ENCODE data around the gene COL17A1. TPM values are rescaled to one million over a fixed set of nuclear protein-coding genes. Genes with fewer than 3 reads are reported as not detected.

COL17A1 gene
- total RNA-seq, 1 donor from 2014 or later, result 1.5 TPM

DNA sequence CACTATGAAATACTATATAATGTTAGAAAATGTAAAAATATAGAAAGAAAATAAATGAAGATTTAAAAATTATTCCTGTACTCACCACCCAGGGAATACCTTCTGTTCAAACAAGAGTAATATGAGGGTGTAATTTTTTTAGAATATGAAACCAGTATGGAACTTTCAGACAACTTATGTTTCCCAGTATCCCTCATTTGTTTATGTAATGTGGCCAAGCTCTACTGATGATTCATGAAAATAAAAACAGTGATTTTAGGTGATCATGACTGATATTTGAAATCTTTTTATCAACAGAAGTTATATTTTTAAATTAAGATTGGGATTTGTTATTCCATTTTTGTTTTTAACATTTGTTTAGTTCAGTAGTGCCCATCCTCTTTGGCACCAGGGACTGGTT is 100.0 kb downstream of the COL17A1 start:
- no peak for DNase-seq
- intact Hi-C loops (cut with DNase I), result no loop called here
- no peak for ATAC-seq
- H3K27ac ChIP-seq, result no peak overlapping the region
- no peaks in the 10 kb centered on the region for H3K27me3 ChIP-seq
- TF ChIP-seq, protein P1, sequence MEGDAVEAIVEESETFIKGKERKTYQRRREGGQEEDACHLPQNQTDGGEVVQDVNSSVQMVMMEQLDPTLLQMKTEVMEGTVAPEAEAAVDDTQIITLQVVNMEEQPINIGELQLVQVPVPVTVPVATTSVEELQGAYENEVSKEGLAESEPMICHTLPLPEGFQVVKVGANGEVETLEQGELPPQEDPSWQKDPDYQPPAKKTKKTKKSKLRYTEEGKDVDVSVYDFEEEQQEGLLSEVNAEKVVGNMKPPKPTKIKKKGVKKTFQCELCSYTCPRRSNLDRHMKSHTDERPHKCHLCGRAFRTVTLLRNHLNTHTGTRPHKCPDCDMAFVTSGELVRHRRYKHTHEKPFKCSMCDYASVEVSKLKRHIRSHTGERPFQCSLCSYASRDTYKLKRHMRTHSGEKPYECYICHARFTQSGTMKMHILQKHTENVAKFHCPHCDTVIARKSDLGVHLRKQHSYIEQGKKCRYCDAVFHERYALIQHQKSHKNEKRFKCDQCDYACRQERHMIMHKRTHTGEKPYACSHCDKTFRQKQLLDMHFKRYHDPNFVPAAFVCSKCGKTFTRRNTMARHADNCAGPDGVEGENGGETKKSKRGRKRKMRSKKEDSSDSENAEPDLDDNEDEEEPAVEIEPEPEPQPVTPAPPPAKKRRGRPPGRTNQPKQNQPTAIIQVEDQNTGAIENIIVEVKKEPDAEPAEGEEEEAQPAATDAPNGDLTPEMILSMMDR (IDR thresholded peaks at IDR 0.05), result no peak
- no peak overlapping the region for H3K4me3 ChIP-seq
- H3K36me3 ChIP-seq, result no peaks in the 10 kb centered on the region
- no peaks in the 10 kb centered on the region for H3K9me3 ChIP-seq
- H3K4me1 ChIP-seq, result peaks cover 8% of the 10 kb centered on the region

- Histone ChIP-seq H3K27me3 (no peaks in the 10 kb centered on the region), H3K36me3 (no peaks in the 10 kb centered on the region), H3K27ac (no peak overlapping the region), H3K4me1 (peaks cover 8% of the 10 kb centered on the region), H3K9me3 (no peaks in the 10 kb centered on the region), H3K4me3 (no peak overlapping the region)
- intact Hi-C loops (cut with DNase I), result no loop called here
- ATAC-seq (peak; percentile 28), DNase-seq (no peak)
- TF ChIP-seq, protein P1 (IDR thresholded peaks at IDR 0.05), result no peak
These were observed 102.2 kb downstream of the COL17A1 start for GRCh38 chr10:103983367-103983911.

DNA sequence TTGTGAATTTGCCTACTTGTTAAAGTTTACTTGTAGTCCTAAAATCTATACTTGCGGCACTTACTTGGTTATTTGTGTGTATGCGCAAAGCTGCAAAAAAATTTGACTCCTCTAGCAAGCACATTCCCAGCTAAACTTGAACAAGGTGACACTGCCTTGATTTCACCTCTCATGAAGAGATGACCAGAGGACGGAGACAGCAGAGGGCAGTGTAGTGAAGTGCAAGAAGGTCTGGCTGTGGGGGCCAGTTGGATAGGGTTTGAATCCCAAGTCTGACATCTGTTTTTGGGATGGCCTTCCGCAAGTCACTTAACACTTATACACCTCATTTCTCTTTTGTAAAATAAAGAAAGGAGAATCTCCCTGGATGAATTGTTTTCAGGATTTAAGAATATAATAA is 103.0 kb downstream of the COL17A1 start:
- Histone ChIP-seq H3K36me3 (no peaks in the 10 kb centered on the region), H3K27me3 (no peaks in the 10 kb centered on the region), H3K4me1 (peaks cover 4% of the 10 kb centered on the region), H3K9me3 (no peaks in the 10 kb centered on the region), H3K4me3 (no peak overlapping the region), H3K27ac (no peak overlapping the region)
- intact Hi-C loops (cut with DNase I), result no loop called here
- no peak for DNase-seq
- TF ChIP-seq, protein P1 (IDR thresholded peaks at IDR 0.05), result no peak
- peak; percentile 26 for ATAC-seq

Small RNAs within 50 kb of the gene (microRNA-seq; reads per million reads assigned to microRNA genes)
- gene MIR936 (ENCODE audit: borderline microRNAs expressed), result not detected

Other genes with a start within 250 kb of the COL17A1 start
- 35.2 TPM for gene SH3PXD2A, start 230.3 kb downstream of the COL17A1 start, total RNA-seq
- gene STN1, start 167.7 kb downstream of the COL17A1 start, total RNA-seq, result 42.3 TPM
- gene SLK, start 118.7 kb downstream of the COL17A1 start, total RNA-seq, result 46.7 TPM
- gene SFR1, start 36.3 kb upstream of the COL17A1 start, total RNA-seq, result 5.5 TPM
- 0.75 TPM for gene CFAP43, start 146.5 kb upstream of the COL17A1 start, total RNA-seq
- 110 TPM for gene GSTO1, start 169.0 kb upstream of the COL17A1 start, total RNA-seq
- gene GSTO2, start 183.3 kb upstream of the COL17A1 start, total RNA-seq, result 9.1 TPM

All from upper lobe of right lung (tissue), 1 donor.